Astrocyte (in vitro differentiated cells and primary cell): ENCODE data around the gene PPM1H. TPM values are rescaled to one million over a fixed set of nuclear protein-coding genes. Genes with fewer than 3 reads are reported as not detected.
"Not testable (repeated sequence)": the region's sequence is repeated elsewhere in the genome, so short reads cannot be mapped to it uniquely, and the experiment has no call there.

Source experiments
- DNase-seq: peaks from one replicate; pipeline ENCODE4 v3.0.0-alpha.2; 2010; ENCODE audit warnings: low read depth
- FAIRE-seq: peaks from 2 replicates; lab custom pipeline; 2011; peaks lifted over from hg19 to GRCh38; lab: Jason Lieb, UNC
- H2AFZ ChIP-seq: 2 replicates; pipeline ENCODE4 v1.6.0; 2012; ENCODE audit warnings: low read depth, low read length, inconsistent platforms
- H3K27ac ChIP-seq: 2 replicates; pipeline ENCODE4 v1.5.1; 2011; ENCODE audit warnings: low read depth, low read length, inconsistent platforms
- H3K27me3 ChIP-seq: 2 replicates; pipeline ENCODE4 v1.6.0; 2011; ENCODE audit warnings: low read length, inconsistent platforms; ENCODE audit not compliant: insufficient read depth
- H3K36me3 ChIP-seq: 2 replicates; pipeline ENCODE4 v1.5.1; 2011; ENCODE audit warnings: low read length, inconsistent platforms; ENCODE audit not compliant: insufficient read depth
- H3K4me1 ChIP-seq: 2 replicates; pipeline ENCODE4 v1.5.1; 2011; ENCODE audit warnings: low read length, inconsistent platforms; ENCODE audit not compliant: insufficient read depth
- H3K4me2 ChIP-seq: 2 replicates; pipeline ENCODE4 v1.6.0; 2012; ENCODE audit warnings: low read length, inconsistent platforms
- H3K4me3 ChIP-seq: 2 replicates; pipeline ENCODE4 v1.5.1; 2011; ENCODE audit warnings: low read depth, mild to moderate bottlenecking, low read length, inconsistent platforms; ENCODE audit not compliant: insufficient read depth
- H3K79me2 ChIP-seq: 2 replicates; pipeline ENCODE4 v1.6.0; 2012; ENCODE audit warnings: mild to moderate bottlenecking, low read length, inconsistent platforms; ENCODE audit not compliant: insufficient read depth
- H3K9ac ChIP-seq: 2 replicates; pipeline ENCODE4 v1.6.0; 2012; ENCODE audit warnings: mild to moderate bottlenecking, low read length, inconsistent platforms
- H3K9me3 ChIP-seq: 2 replicates; pipeline ENCODE4 v1.5.1; 2012; ENCODE audit warnings: low read depth, mild to moderate bottlenecking, low read length, inconsistent platforms; ENCODE audit not compliant: insufficient read depth
- H4K20me1 ChIP-seq: 2 replicates; pipeline ENCODE4 v1.6.0; 2012; ENCODE audit warnings: low read length, inconsistent platforms; ENCODE audit not compliant: insufficient read depth
- H3K27ac Mint-ChIP-seq: one replicate; pipeline ENCODE4 v1.8.0; 2021; ENCODE audit warnings: mild to moderate bottlenecking, mixed read lengths; ENCODE audit not compliant: unreplicated experiment
- H3K27me3 Mint-ChIP-seq: one replicate; pipeline ENCODE4 v1.8.0; 2021; ENCODE audit warnings: low read depth, mixed read lengths; ENCODE audit not compliant: unreplicated experiment
- H3K36me3 Mint-ChIP-seq: one replicate; pipeline ENCODE4 v1.8.0; 2021; ENCODE audit warnings: low read depth, mixed read lengths; ENCODE audit not compliant: unreplicated experiment
- H3K4me1 Mint-ChIP-seq: one replicate; pipeline ENCODE4 v1.8.0; 2021; ENCODE audit warnings: low read depth, mixed read lengths; ENCODE audit not compliant: unreplicated experiment
- H3K4me3 Mint-ChIP-seq: one replicate; pipeline ENCODE4 v1.8.0; 2021; ENCODE audit warnings: mild to moderate bottlenecking, moderate library complexity, mixed read lengths; ENCODE audit not compliant: unreplicated experiment
- H3K9me3 Mint-ChIP-seq: one replicate; pipeline ENCODE4 v1.8.0; 2021; ENCODE audit warnings: mild to moderate bottlenecking, mixed read lengths; ENCODE audit not compliant: unreplicated experiment
- EZH2 ChIP-seq: IDR thresholded peaks from 2 replicates; pipeline ENCODE4 v1.6.1; 2012; ENCODE audit warnings: mild to moderate bottlenecking, low read length, inconsistent platforms; ENCODE audit not compliant: insufficient read depth
- total RNA-seq: library from RNA; stranded (reverse); gene quantifications from 2 replicates; pipeline ENCODE4 v1.2.1, GENCODE V29; 2021
- TF ChIP-seq, protein P1 (sequence below): IDR thresholded peaks from 2 replicates; pipeline ENCODE4 v1.5.1; 2011; ENCODE audit warnings: low read depth, mild to moderate bottlenecking, inconsistent platforms, low read length, moderate library complexity; ENCODE audit not compliant: insufficient read depth

The PPM1H gene
- total RNA-seq, 1 donor from 2014 or later = 7.8 TPM

GRCh38 chr12:62886796-62887195, 48.2 kb downstream of the PPM1H start:
- Histone ChIP-seq H4K20me1 (no peaks in the 10 kb centered on the region), H3K4me1 (no peaks in the 10 kb centered on the region), H3K79me2 (no peaks in the 10 kb centered on the region), H3K9ac (no peak overlapping the region), H3K9me3 (no peaks in the 10 kb centered on the region), H3K27ac (no peak overlapping the region), H2AFZ (no peak overlapping the region), H3K27me3 (no peaks in the 10 kb centered on the region), H3K4me2 (no peak overlapping the region), H3K4me3 (no peak overlapping the region), H3K36me3 (no peaks in the 10 kb centered on the region)
- no peaks in the 10 kb centered on the region for H3K36me3 Mint-ChIP-seq
- no peak for DNase-seq
- TF ChIP-seq, protein P1, sequence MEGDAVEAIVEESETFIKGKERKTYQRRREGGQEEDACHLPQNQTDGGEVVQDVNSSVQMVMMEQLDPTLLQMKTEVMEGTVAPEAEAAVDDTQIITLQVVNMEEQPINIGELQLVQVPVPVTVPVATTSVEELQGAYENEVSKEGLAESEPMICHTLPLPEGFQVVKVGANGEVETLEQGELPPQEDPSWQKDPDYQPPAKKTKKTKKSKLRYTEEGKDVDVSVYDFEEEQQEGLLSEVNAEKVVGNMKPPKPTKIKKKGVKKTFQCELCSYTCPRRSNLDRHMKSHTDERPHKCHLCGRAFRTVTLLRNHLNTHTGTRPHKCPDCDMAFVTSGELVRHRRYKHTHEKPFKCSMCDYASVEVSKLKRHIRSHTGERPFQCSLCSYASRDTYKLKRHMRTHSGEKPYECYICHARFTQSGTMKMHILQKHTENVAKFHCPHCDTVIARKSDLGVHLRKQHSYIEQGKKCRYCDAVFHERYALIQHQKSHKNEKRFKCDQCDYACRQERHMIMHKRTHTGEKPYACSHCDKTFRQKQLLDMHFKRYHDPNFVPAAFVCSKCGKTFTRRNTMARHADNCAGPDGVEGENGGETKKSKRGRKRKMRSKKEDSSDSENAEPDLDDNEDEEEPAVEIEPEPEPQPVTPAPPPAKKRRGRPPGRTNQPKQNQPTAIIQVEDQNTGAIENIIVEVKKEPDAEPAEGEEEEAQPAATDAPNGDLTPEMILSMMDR = no peak
- no peak for TF ChIP-seq EZH2
- no peaks in the 10 kb centered on the region for H3K4me1 Mint-ChIP-seq
- no peak overlapping the region for H3K27ac Mint-ChIP-seq
- no peaks in the 10 kb centered on the region for H3K27me3 Mint-ChIP-seq
- H3K4me3 Mint-ChIP-seq = no peak overlapping the region
- no peaks in the 10 kb centered on the region for H3K9me3 Mint-ChIP-seq
- no peak for FAIRE-seq

GRCh38 chr12:62885242-62885641, 49.7 kb downstream of the PPM1H start:
- H3K9me3 Mint-ChIP-seq = peaks cover 2% of the 10 kb centered on the region
- Histone ChIP-seq H3K27me3 (no peaks in the 10 kb centered on the region), H3K9me3 (no peaks in the 10 kb centered on the region), H3K4me3 (no peak overlapping the region), H3K27ac (no peak overlapping the region), H3K9ac (no peak overlapping the region), H3K4me1 (no peaks in the 10 kb centered on the region), H2AFZ (no peak overlapping the region), H3K36me3 (no peaks in the 10 kb centered on the region), H3K79me2 (no peaks in the 10 kb centered on the region), H3K4me2 (no peak overlapping the region), H4K20me1 (no peaks in the 10 kb centered on the region)
- no peak overlapping the region for H3K27ac Mint-ChIP-seq
- TF ChIP-seq, protein P1 = no peak
- no peak for TF ChIP-seq EZH2
- H3K4me3 Mint-ChIP-seq = no peak overlapping the region
- DNase-seq (no peak), FAIRE-seq (no peak)
- H3K4me1 Mint-ChIP-seq = no peaks in the 10 kb centered on the region
- no peaks in the 10 kb centered on the region for H3K27me3 Mint-ChIP-seq
- no peaks in the 10 kb centered on the region for H3K36me3 Mint-ChIP-seq

DNA sequence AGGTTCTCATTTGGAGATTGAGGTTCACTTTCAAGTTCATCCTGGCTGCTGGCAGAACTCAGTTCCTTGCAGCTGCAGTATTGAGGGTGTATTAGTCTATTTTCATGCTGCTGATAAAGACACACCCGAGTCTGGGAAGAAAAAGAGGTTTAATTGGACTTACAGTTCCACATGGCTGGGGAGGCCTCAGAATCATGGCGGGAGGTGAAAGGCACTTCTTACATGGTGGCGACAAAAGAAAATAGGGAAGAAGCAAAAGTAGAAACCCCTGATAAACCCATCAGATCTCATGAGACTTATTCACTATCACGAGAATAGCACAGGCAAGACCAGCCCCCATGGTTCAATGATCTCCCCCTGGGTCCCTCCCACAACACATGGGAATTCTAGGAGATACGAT, 50.1 kb downstream of the PPM1H start:
- H3K79me2 ChIP-seq, H3K36me3 ChIP-seq, H4K20me1 ChIP-seq, H3K9me3 ChIP-seq, H3K27ac Mint-ChIP-seq, H3K9me3 Mint-ChIP-seq, H3K4me3 Mint-ChIP-seq, H2AFZ ChIP-seq, H3K27me3 ChIP-seq, H3K27ac ChIP-seq, H3K4me3 ChIP-seq, H3K9ac ChIP-seq, DNase-seq, H3K27me3 Mint-ChIP-seq, FAIRE-seq, H3K4me1 ChIP-seq, H3K4me2 ChIP-seq, H3K4me1 Mint-ChIP-seq, H3K36me3 Mint-ChIP-seq: not testable (repeated sequence)
